ENCODE data around the gene NR3C2.
"Not testable (repeated sequence)": the region's sequence is repeated elsewhere in the genome, so short reads cannot be mapped to it uniquely, and the experiment has no call there.

The NR3C2 gene

DNA sequence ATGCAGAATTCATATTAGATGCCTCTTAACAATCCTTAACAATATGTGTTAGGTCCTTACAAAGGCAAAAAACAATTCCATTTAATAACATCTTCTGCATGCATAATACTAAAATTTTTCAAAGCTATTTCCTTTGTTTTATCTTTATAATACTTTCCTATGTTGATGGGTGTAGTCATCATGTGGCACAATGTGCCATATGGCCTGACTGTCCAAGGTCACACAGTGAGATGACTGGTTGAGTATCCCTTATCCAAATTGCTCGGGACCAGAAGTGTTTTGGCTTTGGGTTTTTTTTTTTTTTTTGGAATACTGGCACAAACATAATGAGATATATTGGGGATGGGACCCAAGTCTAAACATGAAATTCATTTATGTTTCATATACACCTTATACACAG is 77.7 kb downstream of the NR3C2 start:
- DNase-seq: no peak

DNA sequence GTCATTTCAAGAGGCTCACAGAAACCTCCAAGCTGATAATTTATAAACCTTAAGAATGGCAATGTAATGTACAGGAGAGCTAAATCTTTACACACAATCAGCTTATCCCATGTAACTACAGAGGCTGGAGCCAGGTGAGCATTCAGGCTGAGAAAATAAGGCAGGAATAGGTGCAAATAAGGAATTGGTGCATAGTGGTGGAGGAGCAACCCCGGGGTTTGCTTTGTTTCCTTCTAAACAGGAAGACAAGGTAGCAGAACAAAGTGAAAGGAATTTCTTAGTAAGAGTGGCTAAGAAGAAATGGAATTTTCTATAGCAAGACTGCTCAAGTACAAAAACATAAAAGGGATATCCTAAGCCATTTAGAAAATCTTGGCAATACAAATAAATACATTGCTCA is 82.4 kb downstream of the NR3C2 start:
- no peak for DNase-seq

DNA sequence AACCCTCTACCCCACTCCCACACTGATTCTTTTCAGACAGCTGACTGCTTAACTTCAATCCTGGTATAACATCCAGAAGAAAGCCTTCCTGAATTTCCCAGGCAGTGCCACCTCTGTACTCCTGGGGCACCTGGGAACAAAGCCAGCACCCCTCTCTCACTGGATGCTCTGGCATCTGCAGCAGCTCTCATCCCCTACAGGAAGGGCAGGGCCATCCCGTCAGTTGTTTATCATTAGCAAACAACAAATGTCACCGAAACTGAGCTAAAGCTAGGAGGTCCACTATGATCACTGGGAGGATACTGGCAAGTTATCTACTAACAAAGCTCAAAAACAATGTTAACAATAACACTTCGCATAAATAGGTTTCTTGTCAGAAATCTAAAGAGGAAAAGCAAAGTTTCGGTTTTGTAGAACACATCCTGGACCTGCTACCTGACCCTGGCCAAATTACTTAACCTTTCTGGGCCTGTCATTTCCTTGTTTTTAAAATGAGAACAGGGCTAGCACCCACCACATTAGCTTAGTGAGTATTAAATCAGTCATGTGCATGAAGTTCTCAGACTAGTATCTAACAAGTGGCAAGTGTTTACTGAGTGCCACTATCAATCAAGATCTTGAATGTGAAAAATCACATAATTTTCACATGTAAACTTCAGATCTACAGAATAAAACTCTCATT is 86.6 kb downstream of the NR3C2 start:
- no peak for DNase-seq

DNA sequence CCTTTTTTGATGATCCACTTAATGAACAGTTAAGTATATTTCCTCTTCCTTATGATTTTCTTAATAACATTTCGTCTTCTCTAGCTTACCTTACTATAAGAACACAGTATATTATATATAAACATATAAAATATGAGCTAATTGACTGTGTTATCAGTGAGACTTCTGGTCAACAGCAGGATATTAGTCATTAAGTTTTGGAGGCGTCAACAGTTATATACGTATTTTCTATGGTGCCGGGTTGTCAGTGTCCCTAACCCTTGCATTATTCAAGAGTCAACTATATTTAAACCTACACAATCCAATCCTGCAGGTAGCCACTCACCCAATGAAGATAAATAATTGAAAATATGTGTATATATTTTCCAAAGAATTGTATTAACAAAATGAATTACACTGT is 88.0 kb downstream of the NR3C2 start:
- no peak for DNase-seq

DNA sequence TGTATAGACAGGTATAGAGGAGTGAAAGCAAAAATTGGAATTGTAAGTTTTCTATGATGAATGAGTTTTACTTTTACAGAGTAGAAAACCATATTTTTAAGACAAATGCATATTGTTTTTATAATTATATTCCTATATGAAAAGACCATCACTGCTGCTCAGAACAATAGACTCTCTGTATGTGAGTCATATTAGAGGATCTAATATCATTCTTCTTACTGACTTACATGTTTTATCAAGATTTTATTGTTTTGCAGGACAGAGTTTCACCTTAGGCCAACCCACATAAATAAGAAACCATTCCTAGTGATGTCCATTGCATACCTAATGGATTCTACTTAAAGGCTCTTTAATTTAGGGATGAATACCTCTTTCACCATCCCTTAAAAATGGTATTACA is 88.6 kb downstream of the NR3C2 start:
- no peak for DNase-seq

DNA sequence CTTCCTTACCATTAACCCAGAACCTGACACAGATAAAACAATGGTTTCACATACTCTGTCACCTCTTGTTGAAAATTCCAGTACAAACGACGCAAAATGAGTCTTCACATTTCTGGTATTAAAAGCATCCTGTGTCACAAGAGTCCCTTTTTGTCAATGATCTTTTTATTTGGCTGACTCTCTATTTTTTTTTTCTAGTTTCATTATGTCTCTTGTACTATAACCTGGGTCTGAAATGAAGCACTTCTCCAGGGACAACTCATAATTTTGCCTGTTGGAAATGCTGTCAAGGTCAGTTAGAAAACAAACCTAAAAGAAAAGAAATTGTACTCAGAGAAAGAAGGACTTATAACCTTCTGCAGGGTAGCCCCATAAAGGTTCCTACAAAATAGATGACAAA is 93.1 kb downstream of the NR3C2 start:
- no peak for DNase-seq

DNA sequence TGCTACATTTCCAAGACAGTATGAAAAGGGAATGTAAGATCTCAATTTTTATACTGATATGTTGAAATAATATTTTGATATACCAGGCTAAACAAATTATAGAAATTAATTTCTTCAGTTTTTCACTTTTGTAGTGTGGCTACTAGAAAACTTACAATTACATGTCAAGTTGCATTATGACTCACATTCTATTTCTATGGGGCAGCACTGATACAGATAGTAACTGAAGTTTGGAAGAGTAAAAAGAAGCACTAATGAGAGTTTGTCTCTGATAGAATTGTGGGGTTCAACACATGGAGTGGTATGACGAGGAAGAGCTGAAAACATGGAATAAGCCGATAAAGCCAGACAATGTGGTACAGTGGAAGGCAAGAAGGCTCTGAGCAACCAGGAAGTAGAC is 95.6 kb downstream of the NR3C2 start:
- no peak for DNase-seq

DNA sequence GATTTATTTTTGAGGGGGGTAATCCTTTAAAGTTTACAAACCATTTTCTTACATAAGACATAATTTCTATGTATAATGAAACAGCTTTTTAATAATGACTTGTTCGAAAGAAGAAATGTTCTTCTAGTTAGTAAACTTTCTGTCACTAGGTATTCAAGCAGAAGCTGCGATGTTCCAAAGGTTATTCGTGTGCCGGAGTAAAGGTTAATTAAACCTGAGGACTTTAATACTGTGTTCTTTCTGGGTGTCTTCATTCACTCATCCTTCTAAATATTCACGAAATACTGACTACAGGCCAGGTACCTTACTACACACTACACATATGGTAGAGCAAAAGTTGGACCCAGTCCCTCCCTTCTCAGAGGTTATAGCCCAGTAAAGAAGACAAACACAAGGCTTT is 96.7 kb downstream of the NR3C2 start:
- no peak for DNase-seq

DNA sequence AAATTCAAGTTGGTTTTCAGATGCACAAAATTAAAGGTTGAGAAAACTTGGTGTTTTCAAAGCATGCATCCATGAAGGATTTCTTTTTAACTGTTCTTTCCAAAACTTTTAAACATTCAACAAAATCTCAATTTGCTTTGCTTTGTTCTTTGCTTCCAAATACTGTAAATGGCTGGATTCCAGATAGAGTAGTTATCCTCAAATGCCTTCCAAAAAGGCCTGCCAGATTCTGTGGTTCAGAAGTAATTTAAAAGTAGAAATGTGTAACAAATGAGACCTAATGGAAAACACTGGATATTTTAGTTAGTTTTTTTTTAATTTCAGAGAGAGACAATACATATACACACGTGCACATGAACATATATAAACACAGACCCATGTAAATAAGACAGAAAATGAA is 97.3 kb downstream of the NR3C2 start:
- DNase-seq: no peak

DNA sequence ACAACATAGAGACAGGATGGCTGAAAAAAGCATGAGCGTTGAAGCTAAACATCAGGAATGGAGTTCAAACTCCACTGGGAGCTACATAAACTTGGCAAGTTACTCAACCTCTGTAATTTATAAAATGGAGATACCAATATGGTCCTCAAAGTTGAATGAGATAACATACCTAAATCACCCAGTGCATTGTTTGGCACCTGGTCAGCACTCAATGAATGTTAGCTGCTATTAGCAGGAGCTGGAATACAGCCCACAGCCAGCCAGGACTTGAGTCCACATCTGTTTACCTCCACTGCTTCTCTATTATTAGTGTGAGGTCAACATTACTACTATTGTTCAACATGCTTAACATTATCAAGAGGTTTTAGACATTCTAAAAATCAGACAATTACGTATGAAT is 97.9 kb downstream of the NR3C2 start:
- DNase-seq: no peak

DNA sequence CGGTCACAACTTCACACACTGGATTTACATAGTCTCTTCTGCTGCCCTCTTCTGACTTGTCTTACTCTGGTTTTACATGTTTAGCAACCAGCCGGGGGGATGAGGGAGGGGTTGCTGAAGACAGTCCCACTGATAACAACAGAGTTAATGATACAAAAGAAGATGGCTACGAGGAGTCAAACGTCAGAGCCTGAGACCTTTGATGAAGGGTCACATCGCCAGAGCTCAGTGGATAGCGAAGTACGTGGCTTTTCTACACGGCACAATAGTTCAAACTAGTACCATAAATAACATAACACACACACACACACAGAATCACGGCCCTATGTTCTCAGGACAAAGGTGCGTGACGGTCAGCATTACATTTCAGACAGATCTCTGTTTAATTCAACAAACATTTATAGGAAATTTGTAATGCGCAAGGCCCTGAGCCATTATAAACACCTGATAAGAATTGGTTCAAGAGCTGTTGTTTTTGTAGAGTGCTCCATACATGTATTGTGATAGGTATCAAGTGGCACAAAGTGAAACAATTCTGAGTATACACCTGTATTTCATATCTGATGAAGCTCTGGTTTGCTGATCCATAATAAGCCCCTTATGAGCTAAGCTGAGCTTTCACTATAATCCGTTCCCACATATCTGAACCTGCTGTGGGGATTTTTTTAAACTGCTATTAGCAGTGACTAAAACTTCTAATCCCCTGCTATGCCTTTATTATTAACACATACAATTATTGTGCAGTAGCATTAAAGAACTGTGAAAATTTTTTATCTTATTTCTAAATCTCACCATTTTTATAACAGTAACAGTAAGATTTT is 100.0 kb downstream of the NR3C2 start:
- DNase-seq: no peak

DNA sequence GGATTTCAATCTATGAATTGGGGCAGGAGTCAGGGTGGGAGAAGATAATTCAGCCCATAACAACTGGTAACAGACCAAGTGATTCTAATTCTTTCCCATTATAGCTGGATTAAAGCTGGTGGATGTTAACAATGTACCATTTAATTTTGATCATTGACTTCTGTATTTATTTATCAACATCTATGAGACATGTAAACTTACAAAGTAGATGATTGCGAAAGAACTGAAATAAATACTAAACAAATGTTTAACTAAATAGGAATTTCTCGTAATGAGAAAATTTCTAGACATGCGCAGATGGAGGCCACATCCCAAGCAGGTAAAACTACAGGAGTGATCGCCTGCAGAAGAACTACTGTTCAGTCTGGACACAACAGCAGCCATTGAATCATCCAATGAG is 107.1 kb downstream of the NR3C2 start:
- no peak for DNase-seq

DNA sequence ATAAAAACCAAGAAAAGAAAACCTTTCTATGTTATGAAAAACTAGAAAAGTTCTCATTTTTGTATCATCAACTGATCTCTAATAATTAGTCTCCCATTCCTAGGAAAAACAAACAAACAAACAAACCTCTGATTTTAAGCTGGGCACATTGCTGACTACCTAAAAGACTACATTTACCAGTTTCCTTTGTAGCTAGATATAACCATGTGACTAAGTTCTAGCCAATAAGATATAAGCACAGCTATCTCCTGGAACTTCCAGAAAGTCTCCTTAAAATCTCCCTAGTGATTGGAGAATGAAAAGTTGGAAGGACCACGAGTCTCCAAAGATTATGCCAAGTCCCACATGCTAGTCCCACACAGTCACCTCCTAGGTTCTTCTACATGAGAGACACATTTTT is 108.9 kb downstream of the NR3C2 start:
- no peak for DNase-seq

DNA sequence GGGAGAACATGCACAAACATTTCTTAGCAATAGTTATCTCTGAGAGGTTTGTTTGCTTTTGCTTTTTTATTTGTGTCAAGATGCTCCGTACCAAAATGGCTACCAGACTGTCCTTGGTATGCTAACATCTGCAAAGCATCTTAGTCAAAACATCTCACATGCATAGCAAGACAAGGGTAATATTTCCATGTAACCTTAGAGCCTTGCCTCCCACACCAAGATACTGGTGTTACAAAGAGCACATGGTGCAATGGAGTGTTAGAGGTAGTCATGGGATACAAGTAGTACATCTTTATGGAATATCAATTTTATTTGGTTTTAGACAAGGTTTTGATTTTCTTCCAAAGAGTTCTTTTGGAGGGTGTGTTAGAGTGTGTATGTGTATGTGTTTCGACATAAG is 109.7 kb downstream of the NR3C2 start:
- no peak for DNase-seq

DNA sequence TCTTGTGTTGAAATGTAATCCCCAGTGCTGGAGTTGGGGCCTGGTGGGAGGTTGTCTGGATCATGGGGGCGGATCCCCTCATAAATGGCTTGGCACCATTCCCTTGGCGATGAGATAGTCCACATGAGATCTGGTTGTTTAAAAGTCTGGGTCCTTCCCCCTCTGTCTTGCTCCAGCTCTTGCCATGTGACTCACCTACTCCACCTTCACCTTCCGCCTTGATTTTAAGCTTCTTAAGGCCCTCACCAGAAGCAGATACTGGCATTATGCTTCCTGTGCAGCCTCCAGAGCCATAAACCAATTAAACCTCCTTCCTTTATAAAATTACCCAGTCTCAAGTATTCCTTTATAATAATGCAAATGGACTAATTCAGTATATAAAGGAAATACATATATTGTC is 111.5 kb downstream of the NR3C2 start:
- DNase-seq: no peak

DNA sequence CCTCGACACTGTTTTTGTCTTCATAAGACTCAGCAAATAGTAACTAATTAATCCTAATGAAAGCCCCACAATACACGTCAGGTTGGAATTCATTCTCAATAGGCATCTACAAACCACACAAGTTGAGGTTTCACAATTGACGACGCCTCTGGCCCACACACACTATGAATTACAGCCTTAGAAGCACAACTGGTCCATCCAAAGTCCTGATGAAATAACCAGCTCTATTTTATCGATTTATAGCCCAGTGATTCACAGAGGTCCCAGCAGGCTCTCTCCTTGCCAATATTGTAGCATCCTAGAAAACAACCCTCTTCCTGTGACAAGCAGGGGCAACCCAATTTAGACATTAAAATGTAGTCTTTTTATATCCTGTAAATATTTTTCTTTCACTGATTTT is 112.1 kb downstream of the NR3C2 start:
- no peak for DNase-seq

DNA sequence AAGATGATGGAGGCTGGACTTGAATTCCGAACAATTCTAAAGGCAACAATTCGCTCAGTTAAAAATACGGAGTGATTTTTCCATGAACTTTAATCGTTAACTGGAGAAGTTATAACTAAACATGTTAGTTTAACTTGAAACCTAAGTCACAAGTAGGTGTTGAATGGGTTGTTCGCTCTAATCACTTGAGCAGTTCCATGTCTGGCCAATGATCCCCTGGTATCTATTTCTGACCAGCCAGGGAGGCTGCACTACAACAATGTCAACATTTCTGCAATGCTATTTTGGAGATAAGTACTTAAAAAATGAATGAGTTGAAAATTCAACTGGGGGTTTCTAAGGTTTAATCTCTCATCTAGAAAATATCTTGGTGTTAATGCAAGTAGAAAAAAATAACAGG is 112.5 kb downstream of the NR3C2 start:
- no peak for DNase-seq

DNA sequence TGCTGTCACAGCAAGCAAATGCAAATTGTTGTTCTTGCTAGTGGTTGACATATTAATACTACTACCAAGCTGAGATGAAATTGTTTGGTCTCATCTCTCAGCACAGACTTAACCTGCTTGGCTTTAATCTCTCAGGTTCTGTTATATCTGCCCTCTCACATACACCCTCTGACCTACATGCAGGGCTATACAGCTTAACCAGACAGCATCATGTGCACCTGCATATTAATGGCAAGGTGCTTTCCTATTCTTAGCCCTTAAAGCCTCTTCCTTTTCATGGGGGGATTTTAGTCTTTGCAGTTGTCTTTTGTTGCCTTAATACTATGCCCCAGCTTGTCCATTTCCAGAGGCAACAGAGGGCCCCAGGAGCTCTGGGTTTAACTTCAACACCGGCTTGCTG is 114.5 kb downstream of the NR3C2 start:
- no peak for DNase-seq

DNA sequence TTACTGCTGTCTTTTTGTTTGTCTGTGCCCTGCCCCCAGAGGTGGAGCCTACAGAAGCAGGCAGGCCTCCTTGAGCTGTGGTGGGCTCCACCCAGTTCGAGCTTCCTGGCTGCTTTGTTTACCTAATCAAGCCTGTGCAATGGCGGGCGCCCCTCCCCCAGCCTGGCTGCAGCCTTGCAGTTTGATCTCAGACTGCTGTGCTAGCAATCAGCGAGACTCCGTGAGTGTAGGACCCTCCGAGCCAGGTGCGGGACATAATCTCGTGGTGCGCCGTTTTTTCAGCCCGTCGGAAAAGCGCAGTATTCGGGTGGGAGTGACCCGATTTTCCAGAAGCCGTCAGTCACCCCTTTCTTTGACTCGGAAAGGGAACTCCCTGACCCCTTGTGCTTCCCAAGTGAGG is 118.9 kb downstream of the NR3C2 start:
- DNase-seq: not testable (repeated sequence)

DNA sequence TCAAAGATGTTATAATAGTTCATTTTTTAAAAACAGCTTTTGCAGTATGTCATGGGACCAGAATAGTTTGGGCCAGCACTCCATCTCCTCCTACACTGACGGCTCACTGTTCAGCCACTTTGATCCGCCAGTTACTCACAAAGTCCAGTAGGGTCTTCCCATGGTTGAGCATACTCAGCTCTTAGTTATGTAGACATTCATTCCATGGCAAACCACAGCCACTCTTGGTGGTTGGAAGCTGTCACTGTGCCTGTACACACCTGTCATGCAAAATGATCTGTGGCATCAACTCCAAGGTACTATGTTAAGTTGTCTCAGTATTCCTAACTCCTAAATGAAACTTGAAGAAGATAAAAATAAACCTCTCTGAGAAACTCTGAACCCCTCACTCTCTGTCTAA is 127.2 kb downstream of the NR3C2 start:
- no peak for DNase-seq

DNA sequence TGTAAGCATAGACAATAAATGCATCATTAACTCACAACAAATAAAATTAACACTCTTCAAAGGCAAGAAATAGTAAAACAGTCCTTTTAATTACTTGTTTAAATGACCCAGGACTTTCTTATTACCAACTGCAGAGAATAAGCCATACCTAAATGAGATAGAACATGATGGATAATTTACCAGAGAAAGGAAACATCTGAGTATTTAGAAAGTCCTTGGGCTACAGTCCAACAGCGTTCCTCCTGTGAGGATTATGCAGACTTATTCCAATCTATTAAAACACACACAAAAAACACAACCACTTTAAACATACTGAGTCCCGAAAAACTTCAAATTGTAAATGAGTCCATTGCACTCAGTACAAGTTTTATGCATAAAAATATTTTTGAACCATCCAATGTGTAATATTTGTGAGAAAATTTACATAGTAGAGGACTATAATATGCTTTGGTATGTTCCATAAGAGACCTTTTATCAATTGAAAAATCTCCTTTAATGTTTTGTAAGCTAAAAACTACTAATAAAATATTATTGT is 129.2 kb downstream of the NR3C2 start:
- DNase-seq: no peak

DNA sequence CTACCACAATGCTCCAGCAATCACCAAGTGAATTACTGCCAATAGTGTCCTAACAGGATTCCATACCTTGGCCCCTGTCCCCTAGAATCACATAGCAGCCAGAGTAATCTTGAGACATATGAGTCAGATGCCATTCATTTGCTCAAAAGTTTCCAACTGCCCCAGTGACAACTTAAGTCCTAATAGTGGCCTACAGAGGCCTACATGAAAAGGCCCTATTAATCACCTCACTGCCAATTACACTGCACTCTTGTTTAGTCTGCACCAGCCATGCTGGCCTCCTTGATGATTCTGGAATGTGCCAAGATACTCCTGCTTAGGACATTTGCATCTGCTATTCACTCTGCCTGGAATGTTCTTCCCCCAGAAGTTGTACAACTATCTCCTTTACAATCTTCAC is 130.7 kb downstream of the NR3C2 start:
- DNase-seq: no peak

DNA sequence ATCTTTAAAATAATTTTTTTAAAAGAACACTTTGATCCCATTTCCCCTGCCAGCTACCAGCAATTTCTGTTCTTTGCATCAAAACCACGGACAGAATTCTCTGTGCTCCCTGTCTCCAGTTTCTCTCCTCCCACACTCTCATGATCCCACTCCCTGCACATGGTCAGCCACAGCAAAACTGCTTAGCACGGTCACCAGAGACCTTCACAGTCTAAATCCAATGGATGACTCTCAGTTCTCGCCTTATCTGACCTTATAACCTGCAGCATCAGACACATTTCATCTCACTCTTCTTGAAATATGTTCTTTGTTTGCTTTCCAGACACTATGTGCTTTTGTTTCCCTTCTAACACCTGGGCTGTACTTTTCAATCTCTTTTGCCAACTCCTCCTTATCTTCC is 131.5 kb downstream of the NR3C2 start:
- DNase-seq: no peak

DNA sequence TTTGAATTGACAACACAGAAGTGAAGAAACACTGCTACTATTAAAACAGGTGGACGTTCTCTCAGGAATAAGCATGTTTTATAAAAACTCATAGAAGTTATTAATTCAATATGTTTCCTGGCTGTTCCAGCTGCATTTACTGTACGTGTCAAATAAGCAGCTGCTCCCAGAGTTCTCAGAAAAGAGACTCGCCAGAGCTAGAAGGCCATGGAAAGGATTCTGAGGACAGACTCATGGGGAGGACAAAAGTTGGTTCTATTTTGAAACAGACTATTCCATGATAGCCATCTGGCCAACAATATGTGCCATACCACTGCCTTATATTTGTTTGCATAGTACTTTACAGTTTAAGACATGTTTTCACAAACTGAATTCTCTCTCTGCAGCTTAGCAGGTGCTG is 136.5 kb downstream of the NR3C2 start:
- no peak for DNase-seq

DNA sequence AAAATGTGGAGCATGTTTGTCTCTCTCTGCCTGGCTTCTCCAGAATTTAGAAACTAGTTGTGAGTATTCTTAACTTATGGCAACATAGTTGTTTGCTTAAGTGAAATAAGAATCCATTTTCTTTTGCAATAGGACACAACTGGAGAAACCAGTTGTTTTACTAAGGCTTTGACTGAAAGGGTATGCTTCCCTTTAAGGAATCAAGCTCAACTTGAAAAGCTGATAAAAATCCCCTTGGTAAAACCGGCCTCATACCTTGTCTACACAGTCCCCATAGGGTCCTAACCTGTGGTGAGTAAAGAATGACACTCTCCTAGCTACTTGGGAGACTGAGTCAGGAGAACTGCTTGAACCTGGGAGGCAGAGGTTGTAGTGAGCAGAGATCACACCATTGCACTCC is 139.8 kb downstream of the NR3C2 start:
- no peak for DNase-seq
